ENCODE measurements around the gene PID1.

PID1 gene

DNA sequence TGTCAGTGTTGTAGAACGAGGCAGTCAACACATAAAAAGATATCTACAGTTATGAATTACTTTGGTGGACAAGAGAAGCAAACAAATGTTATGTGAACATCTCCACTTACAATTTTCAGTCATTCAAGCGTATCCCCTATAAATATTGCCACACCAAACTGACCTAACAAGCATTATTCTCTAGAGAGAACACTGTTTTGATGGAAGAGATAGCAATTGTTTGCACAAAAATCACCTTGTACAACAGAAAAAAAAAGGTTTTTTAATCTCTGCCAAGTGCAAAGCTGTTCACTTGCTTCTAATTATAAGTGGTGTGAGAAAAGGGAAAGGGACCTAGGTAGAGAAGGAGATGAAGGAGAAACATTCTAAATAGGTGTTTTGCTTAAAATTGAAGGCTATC lies 33.8 kb downstream of the PID1 start:
- H3K36me3 ChIP-seq (ENCODE audit: control insufficient read depth, low read depth, low read length): no peaks in the 10 kb centered on the region
- H3K4me3 ChIP-seq (ENCODE audit: low read length): no peak overlapping the region
- peaks cover 17% of the 10 kb centered on the region for H3K9me3 ChIP-seq (ENCODE audit: control insufficient read depth, low read depth, low read length)
- no peaks in the 10 kb centered on the region for H3K27me3 ChIP-seq (ENCODE audit: control insufficient read depth, insufficient read depth, low read length)
- no peaks in the 10 kb centered on the region for H3K4me1 ChIP-seq (ENCODE audit: control insufficient read depth, low read depth, low read length)
- H3K9ac ChIP-seq (ENCODE audit: low read length): no peak overlapping the region
- no peak overlapping the region for H3K27ac ChIP-seq (ENCODE audit: low read length)

DNA sequence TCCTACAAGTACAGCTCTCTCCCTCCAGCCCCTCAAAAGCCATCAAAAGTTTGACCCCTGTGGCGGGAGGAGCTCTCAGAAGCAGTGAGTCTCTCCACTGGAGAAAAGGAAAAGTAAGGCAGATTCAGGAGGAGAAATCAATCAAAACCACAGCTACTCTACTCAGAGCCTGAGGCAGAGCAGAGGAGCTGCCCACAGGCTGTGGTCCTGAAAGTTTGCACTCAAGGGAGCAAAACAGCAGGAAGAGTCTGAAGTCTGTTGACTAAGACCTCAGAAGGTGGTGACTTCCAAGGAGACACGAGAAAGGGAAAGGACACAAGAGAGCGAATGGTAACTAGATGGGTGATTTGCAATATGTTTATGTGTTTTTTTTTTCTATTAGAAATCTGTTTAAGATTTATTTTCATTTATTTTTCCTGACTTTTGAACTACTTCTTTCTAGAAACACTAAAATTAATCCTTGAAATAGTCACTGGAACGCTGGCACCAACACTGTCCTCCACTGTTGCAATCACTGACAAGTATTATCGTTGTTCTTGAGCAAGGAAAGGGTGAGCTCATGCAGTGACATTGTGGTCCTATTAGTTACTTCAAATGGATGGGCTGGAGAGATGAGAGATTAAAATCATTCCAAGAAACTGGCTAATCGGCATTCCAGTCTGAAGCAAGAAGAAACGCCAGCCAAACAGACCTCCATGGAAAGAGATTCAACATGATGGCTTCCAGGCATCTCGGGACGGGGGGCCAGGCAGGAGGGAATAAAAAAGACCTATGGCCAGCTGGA lies 35.8 kb downstream of the PID1 start:
- Histone ChIP-seq H3K27me3 (ENCODE audit: control insufficient read depth, insufficient read depth, low read length) (no peaks in the 10 kb centered on the region), H3K36me3 (ENCODE audit: control insufficient read depth, low read depth, low read length) (no peaks in the 10 kb centered on the region), H3K9ac (ENCODE audit: low read length) (no peak overlapping the region), H3K9me3 (ENCODE audit: control insufficient read depth, low read depth, low read length) (peaks cover 2% of the 10 kb centered on the region), H3K27ac (ENCODE audit: low read length) (no peak overlapping the region), H3K4me1 (ENCODE audit: control insufficient read depth, low read depth, low read length) (no peaks in the 10 kb centered on the region), H3K4me3 (ENCODE audit: low read length) (no peak overlapping the region)

- H3K4me3 ChIP-seq (ENCODE audit: low read length): no peak overlapping the region
- no peaks in the 10 kb centered on the region for H3K36me3 ChIP-seq (ENCODE audit: control insufficient read depth, low read depth, low read length)
- no peaks in the 10 kb centered on the region for H3K27me3 ChIP-seq (ENCODE audit: control insufficient read depth, insufficient read depth, low read length)
- H3K27ac ChIP-seq (ENCODE audit: low read length): no peak overlapping the region
- H3K9ac ChIP-seq (ENCODE audit: low read length): no peak overlapping the region
- no peaks in the 10 kb centered on the region for H3K9me3 ChIP-seq (ENCODE audit: control insufficient read depth, low read depth, low read length)
- no peaks in the 10 kb centered on the region for H3K4me1 ChIP-seq (ENCODE audit: control insufficient read depth, low read depth, low read length)
These were observed 39.2 kb downstream of the PID1 start for GRCh38 chr2:229231885-229232284.

GRCh38 chr2:229231328-229231868 lies 39.7 kb downstream of the PID1 start:
- Histone ChIP-seq H3K27ac (ENCODE audit: low read length) (no peak overlapping the region), H3K9me3 (ENCODE audit: control insufficient read depth, low read depth, low read length) (no peaks in the 10 kb centered on the region)

DNA sequence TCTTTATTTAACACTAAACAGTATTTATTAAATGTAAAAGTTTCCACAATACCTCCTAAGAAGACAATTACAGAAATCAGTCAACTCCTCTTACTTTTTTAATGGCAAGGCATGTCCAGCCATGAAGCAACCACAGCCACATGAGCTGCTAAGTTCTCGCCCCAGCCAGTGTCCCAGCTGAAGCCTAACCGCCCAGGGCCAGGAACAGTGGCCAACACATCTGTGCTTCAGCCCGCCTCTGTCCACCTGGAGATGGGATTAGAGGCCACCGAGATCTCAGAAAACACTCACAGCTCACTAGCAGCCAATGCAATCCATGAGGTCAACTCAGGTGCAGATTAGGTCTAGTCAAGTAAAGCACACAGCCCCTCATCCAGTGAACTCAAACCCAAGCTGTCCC lies 40.2 kb downstream of the PID1 start:
- H3K4me3 ChIP-seq (ENCODE audit: low read length): no peak overlapping the region
- no peaks in the 10 kb centered on the region for H3K36me3 ChIP-seq (ENCODE audit: control insufficient read depth, low read depth, low read length)
- H3K9me3 ChIP-seq (ENCODE audit: control insufficient read depth, low read depth, low read length): no peaks in the 10 kb centered on the region
- H3K27me3 ChIP-seq (ENCODE audit: control insufficient read depth, insufficient read depth, low read length): no peaks in the 10 kb centered on the region
- no peak overlapping the region for H3K9ac ChIP-seq (ENCODE audit: low read length)
- H3K4me1 ChIP-seq (ENCODE audit: control insufficient read depth, low read depth, low read length): no peaks in the 10 kb centered on the region
- H3K27ac ChIP-seq (ENCODE audit: low read length): no peak overlapping the region

More at GRCh38 chr2:229231328-229231868, 39.7 kb downstream of the PID1 start:
- Histone ChIP-seq H3K4me3 (ENCODE audit: low read length) (no peak overlapping the region), H3K9ac (ENCODE audit: low read length) (no peak overlapping the region), H3K27me3 (ENCODE audit: control insufficient read depth, insufficient read depth, low read length) (no peaks in the 10 kb centered on the region), H3K36me3 (ENCODE audit: control insufficient read depth, low read depth, low read length) (no peaks in the 10 kb centered on the region), H3K4me1 (ENCODE audit: control insufficient read depth, low read depth, low read length) (no peaks in the 10 kb centered on the region)

DNA sequence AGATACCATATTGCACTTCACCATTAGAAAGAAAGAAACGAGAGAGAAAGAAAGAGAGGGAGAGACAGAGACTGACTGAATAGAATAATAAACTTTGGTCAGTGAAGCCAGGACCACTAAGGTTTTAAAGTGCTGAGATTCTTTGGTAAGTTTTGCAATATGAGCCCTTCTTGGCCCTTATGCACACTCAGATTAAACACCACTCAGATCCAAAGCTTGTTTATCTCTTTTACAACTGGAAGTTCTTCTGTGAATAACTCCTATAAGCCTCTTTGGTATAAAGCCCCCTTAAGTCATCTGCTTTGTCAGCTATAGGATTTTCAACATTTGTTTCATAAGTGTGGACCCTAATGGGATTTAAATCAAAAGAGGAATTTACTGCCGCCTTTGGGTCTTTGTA lies 40.8 kb downstream of the PID1 start:
- H3K27ac ChIP-seq (ENCODE audit: low read length): no peak overlapping the region
- no peaks in the 10 kb centered on the region for H3K9me3 ChIP-seq (ENCODE audit: control insufficient read depth, low read depth, low read length)
- H3K9ac ChIP-seq (ENCODE audit: low read length): no peak overlapping the region
- H3K36me3 ChIP-seq (ENCODE audit: control insufficient read depth, low read depth, low read length): no peaks in the 10 kb centered on the region
- H3K4me3 ChIP-seq (ENCODE audit: low read length): no peak overlapping the region
- no peaks in the 10 kb centered on the region for H3K4me1 ChIP-seq (ENCODE audit: control insufficient read depth, low read depth, low read length)
- H3K27me3 ChIP-seq (ENCODE audit: control insufficient read depth, insufficient read depth, low read length): no peaks in the 10 kb centered on the region

- H3K9ac ChIP-seq (ENCODE audit: low read length): no peak overlapping the region
- no peak overlapping the region for H3K4me3 ChIP-seq (ENCODE audit: low read length)
- no peaks in the 10 kb centered on the region for H3K36me3 ChIP-seq (ENCODE audit: control insufficient read depth, low read depth, low read length)
- H3K9me3 ChIP-seq (ENCODE audit: control insufficient read depth, low read depth, low read length): no peaks in the 10 kb centered on the region
- no peaks in the 10 kb centered on the region for H3K4me1 ChIP-seq (ENCODE audit: control insufficient read depth, low read depth, low read length)
- H3K27ac ChIP-seq (ENCODE audit: low read length): no peak overlapping the region
- no peaks in the 10 kb centered on the region for H3K27me3 ChIP-seq (ENCODE audit: control insufficient read depth, insufficient read depth, low read length)
These were observed 44.7 kb downstream of the PID1 start for GRCh38 chr2:229226382-229226781.

DNA sequence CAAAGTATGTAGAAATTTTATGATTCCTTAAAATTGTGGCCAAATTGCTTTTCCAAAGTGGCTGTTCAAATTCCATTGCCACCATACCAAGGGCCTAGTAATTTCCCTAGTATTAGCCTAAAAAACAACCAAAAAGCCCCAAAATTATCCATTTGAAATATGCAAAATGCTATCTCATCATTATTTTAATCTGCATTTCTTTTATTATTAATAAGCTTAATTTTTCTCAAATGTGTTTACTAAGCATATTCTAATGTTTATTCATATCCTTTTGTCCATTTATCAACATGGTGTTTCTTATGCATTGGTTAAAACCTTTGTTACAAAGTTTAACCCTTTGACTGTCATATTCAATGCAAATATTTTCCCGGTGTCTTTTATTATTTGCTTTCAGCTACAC lies 48.0 kb downstream of the PID1 start:
- H3K9ac ChIP-seq (ENCODE audit: low read length): no peak overlapping the region
- H3K9me3 ChIP-seq (ENCODE audit: control insufficient read depth, low read depth, low read length): no peaks in the 10 kb centered on the region
- H3K27ac ChIP-seq (ENCODE audit: low read length): no peak overlapping the region
- no peaks in the 10 kb centered on the region for H3K27me3 ChIP-seq (ENCODE audit: control insufficient read depth, insufficient read depth, low read length)
- H3K4me3 ChIP-seq (ENCODE audit: low read length): no peak overlapping the region
- H3K4me1 ChIP-seq (ENCODE audit: control insufficient read depth, low read depth, low read length): no peaks in the 10 kb centered on the region
- H3K36me3 ChIP-seq (ENCODE audit: control insufficient read depth, low read depth, low read length): no peaks in the 10 kb centered on the region

DNA sequence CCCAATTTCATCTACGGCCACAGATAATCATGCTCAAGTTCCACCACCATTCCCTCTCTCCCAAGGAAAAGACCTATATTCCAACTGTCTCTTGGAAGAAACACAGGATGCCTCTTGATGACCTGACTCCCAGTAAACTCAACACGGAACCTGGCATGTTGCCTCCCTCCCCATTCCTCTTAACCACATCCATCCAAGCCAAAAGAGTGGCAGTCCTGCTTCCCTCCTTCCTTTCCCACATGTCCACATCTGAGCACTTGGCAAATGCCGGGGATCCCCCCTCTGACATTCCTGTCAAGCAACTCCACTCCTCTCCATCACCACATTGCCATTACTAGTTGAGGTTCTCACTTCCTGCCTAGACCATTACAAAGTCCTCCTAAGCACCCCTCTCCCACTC lies 49.4 kb downstream of the PID1 start:
- no peak overlapping the region for H3K9ac ChIP-seq (ENCODE audit: low read length)
- H3K27me3 ChIP-seq (ENCODE audit: control insufficient read depth, insufficient read depth, low read length): no peaks in the 10 kb centered on the region
- H3K4me3 ChIP-seq (ENCODE audit: low read length): no peak overlapping the region
- no peaks in the 10 kb centered on the region for H3K4me1 ChIP-seq (ENCODE audit: control insufficient read depth, low read depth, low read length)
- no peaks in the 10 kb centered on the region for H3K36me3 ChIP-seq (ENCODE audit: control insufficient read depth, low read depth, low read length)
- H3K9me3 ChIP-seq (ENCODE audit: control insufficient read depth, low read depth, low read length): no peaks in the 10 kb centered on the region
- H3K27ac ChIP-seq (ENCODE audit: low read length): no peak overlapping the region

DNA sequence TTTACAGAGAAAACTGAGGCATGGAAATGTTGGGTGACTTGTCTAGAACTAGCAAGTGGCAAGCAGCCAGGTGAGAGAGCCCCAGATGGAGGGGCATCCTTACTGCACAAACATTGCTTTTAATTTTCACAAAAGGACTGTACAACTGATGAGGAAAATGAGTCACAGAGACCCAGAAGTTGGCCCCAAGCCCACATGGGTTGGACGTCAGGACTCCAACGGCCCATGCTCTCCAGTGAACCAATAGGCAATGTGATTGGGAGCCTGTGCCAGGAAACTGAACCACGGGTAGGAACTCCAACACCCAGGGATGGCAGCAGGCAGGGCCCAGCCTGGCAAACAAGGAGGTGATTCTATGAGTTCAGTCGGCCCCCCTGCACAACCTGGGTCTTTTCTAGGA lies 50.8 kb downstream of the PID1 start:
- H3K4me1 ChIP-seq (ENCODE audit: control insufficient read depth, low read depth, low read length): no peaks in the 10 kb centered on the region
- H3K27ac ChIP-seq (ENCODE audit: low read length): no peak overlapping the region
- no peaks in the 10 kb centered on the region for H3K27me3 ChIP-seq (ENCODE audit: control insufficient read depth, insufficient read depth, low read length)
- no peaks in the 10 kb centered on the region for H3K9me3 ChIP-seq (ENCODE audit: control insufficient read depth, low read depth, low read length)
- no peak overlapping the region for H3K4me3 ChIP-seq (ENCODE audit: low read length)
- no peaks in the 10 kb centered on the region for H3K36me3 ChIP-seq (ENCODE audit: control insufficient read depth, low read depth, low read length)
- H3K9ac ChIP-seq (ENCODE audit: low read length): no peak overlapping the region

- Histone ChIP-seq H3K27ac (ENCODE audit: low read length) (no peak overlapping the region), H3K36me3 (ENCODE audit: control insufficient read depth, low read depth, low read length) (no peaks in the 10 kb centered on the region), H3K4me3 (ENCODE audit: low read length) (no peak overlapping the region), H3K9me3 (ENCODE audit: control insufficient read depth, low read depth, low read length) (no peaks in the 10 kb centered on the region), H3K4me1 (ENCODE audit: control insufficient read depth, low read depth, low read length) (no peaks in the 10 kb centered on the region), H3K27me3 (ENCODE audit: control insufficient read depth, insufficient read depth, low read length) (no peaks in the 10 kb centered on the region), H3K9ac (ENCODE audit: low read length) (no peak overlapping the region)
These were observed 52.7 kb downstream of the PID1 start for GRCh38 chr2:229218329-229218921.

DNA sequence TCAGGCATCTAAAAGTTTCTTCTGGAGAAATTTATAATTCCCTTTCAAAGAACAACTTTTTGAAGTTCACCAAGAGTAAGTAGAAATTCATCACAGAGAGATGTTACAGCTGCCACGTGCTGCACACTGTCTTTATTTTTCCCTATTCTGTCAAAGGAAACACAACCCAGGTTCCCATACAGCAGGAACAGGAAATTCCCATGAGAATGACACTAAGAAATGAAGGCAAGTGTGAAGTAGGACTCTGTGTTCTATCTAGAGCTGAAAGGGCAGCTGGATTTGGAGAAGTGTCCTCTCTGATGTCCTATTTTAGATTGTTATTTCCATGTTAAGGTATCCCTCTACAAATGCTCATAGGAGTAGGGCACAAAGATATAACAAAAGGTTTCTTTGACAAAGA lies 58.8 kb downstream of the PID1 start:
- H3K9ac ChIP-seq (ENCODE audit: low read length): no peak overlapping the region
- peaks cover 2% of the 10 kb centered on the region for H3K4me1 ChIP-seq (ENCODE audit: control insufficient read depth, low read depth, low read length)
- H3K36me3 ChIP-seq (ENCODE audit: control insufficient read depth, low read depth, low read length): no peaks in the 10 kb centered on the region
- no peak overlapping the region for H3K27ac ChIP-seq (ENCODE audit: low read length)
- H3K4me3 ChIP-seq (ENCODE audit: low read length): no peak overlapping the region
- H3K27me3 ChIP-seq (ENCODE audit: control insufficient read depth, insufficient read depth, low read length): no peaks in the 10 kb centered on the region
- H3K9me3 ChIP-seq (ENCODE audit: control insufficient read depth, low read depth, low read length): no peaks in the 10 kb centered on the region

Measured in iPS-18a (cell line).